ENCODE measurements around the gene PRRG2. TPM values are rescaled to one million over a fixed set of nuclear protein-coding genes. Genes with fewer than 3 reads are reported as not detected.
"Not testable (repeated sequence)": the region's sequence is repeated elsewhere in the genome, so short reads cannot be mapped to it uniquely, and the experiment has no call there.

PRRG2 gene
- total RNA-seq, 2 experiments from 2014 or later, result 0.52 TPM

DNA sequence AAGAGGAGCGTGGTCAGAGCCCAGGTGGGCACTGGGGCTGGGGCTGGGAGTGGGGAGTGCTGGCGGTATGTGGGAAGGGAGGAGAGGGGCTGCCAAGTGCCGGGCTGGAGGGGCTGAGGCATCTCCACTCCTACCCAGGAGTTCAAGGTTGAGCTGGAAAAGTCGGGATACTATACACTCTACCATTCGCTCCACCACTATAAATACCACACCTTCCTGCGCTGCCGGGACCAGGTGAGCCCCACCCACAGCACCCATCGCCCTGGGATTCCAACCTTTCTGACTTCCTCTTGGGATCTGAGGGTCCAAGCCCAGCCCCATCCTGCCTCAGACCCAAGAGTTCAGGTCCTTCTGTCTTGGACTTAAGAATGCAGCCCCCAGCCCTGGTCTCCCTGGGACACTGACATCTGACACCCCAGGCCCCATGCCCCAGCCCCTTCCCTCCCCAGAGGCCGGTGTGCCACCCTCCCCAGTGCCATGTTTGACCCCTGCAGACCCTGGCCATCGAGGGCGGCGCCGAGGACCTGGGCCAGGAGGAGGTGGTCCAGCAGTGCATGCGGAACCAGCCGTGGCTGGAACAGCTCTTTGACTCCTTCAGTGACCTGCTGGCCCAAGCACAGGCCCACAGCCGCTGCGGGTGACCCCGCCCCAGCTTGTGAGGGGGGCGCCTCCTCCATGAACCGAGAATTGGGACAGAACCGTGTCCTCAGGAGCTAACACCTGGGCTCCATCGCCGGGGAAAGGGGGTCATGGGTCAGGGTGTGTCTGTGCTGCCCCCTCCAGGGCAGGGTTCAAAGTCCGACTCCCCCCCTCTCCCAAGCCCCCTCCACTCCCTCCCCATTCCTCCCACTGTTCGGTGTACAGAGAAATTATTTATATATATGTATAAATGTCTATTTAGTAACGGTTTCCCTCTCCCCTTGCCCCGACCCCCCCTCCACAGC lies 44.1 kb downstream of the PRRG2 start:
- no peak overlapping the region for H3K4me3 Mint-ChIP-seq

DNA sequence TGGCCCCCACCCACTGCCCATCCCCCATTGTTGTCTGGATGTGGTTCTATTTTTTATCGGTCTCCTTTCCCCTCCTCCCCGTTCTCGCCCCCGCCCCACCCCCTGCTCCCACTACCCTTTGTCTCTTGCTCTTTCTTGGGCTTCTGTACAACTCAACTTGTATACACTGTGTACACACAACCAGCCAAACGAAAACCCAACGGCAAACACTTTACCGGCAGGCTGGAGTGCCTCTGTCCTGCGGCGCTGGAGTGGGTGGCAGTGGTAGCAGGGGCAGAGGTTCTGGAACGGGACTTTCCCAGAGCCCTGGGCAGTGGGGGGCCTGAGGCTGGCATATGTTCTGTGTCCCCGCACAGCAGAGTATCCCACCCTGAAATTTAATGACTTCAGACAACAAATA lies 45.1 kb downstream of the PRRG2 start:
- no peak overlapping the region for H3K27ac Mint-ChIP-seq
- CTCF ChIA-PET, result no interaction called here
- no peaks in the 10 kb centered on the region for H3K27me3 Mint-ChIP-seq (ENCODE audit: low read depth)
- H3K4me3 Mint-ChIP-seq, result no peak overlapping the region
- intact Hi-C loops (cut with micrococcal nuclease), result no loop called here
- no peak for DNase-seq
- peaks cover 3% of the 10 kb centered on the region for H3K36me3 Mint-ChIP-seq (ENCODE audit: low read depth)
- no peaks in the 10 kb centered on the region for H3K9me3 Mint-ChIP-seq
- H3K4me1 Mint-ChIP-seq (ENCODE audit: low read depth), result no peaks in the 10 kb centered on the region

More for the DNA sequence above, 44.1 kb downstream of the PRRG2 start:
- H3K27ac Mint-ChIP-seq, result no peak overlapping the region
- H3K27me3 Mint-ChIP-seq (ENCODE audit: low read depth), result no peaks in the 10 kb centered on the region
- H3K9me3 Mint-ChIP-seq, result no peaks in the 10 kb centered on the region
- peaks cover 3% of the 10 kb centered on the region for H3K36me3 Mint-ChIP-seq (ENCODE audit: low read depth)
- intact Hi-C loops (cut with micrococcal nuclease), result no loop called here
- CTCF ChIA-PET, result no interaction called here
- no peaks in the 10 kb centered on the region for H3K4me1 Mint-ChIP-seq (ENCODE audit: low read depth)
- DNase-seq, result no peak

DNA sequence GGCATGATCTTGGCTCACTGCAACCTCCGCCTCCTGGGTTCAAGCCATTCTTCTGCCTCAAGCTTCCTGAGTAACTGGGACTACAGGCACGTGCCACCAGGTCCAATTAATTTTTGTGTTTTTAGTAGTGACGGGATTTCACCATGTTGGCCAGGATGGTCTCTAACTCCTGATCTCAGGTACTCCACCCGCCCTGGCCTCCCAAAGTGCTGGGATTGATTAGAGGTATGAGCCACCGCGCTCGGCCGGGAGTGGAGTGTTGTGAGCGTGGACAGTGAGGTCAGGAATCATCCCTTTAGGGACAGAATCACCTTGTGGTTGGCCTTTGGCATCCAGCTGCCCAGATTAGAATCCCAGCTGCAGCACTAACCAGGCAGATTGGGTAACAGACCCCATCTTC lies 48.5 kb downstream of the PRRG2 start:
- intact Hi-C loops (cut with micrococcal nuclease), result no loop called here
- Mint-ChIP-seq H3K27me3 (ENCODE audit: low read depth) (no peaks in the 10 kb centered on the region), H3K36me3 (ENCODE audit: low read depth) (peaks cover 1% of the 10 kb centered on the region), H3K9me3 (no peaks in the 10 kb centered on the region), H3K4me1 (ENCODE audit: low read depth) (no peaks in the 10 kb centered on the region), H3K4me3 (no peak overlapping the region), H3K27ac (no peak overlapping the region)
- CTCF ChIA-PET, result interaction anchor here (0.6 kb wide), 1 partner anchor 21 kb away, joined by 3 read pairs; no protein-coding TSS in a partner anchor
- DNase-seq, result no peak

- CTCF ChIA-PET, result interaction anchor here (0.5 to 1.2 kb wide), 4 partner anchors 9 to 953 kb away, joined by 3 to 4 read pairs (median 4); partner anchors contain the start of gene RRAS
- Mint-ChIP-seq H3K4me1 (ENCODE audit: low read depth) (no peaks in the 10 kb centered on the region), H3K9me3 (no peaks in the 10 kb centered on the region), H3K36me3 (ENCODE audit: low read depth) (peaks cover 1% of the 10 kb centered on the region), H3K27me3 (ENCODE audit: low read depth) (no peaks in the 10 kb centered on the region), H3K27ac (peak overlapping the region; percentile 11), H3K4me3 (no peak overlapping the region)
- DNase-seq, result no peak
- intact Hi-C loops (cut with micrococcal nuclease), result no loop called here
Observed at GRCh38 chr19:49631014-49631588, 50.0 kb downstream of the PRRG2 start.

- peaks cover 1% of the 10 kb centered on the region for H3K36me3 Mint-ChIP-seq (ENCODE audit: low read depth)
- H3K27ac Mint-ChIP-seq, result no peak overlapping the region
- no peaks in the 10 kb centered on the region for H3K4me1 Mint-ChIP-seq (ENCODE audit: low read depth)
Observed at GRCh38 chr19:49631610-49632192, 50.6 kb downstream of the PRRG2 start.

DNA sequence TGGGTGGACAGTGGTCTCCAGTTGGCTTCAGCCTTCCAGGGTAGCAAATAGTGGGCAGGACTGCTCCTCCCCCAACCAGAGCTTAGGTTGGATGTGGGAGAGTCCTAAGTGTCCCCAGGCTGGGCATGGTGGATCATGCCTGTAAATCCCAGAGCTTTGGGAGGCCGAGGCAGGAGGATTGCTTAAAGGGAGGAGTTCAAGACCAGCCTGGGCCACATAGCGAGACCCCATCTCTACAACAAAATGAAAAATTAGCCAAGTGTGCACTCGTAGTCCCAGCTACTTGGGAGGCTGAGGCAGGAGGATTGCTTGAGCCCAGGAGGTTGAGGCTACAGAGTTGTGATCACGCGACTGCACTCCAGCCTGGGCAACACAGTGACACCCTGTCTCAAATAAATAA lies 51.5 kb downstream of the PRRG2 start:
- Mint-ChIP-seq H3K27me3 (ENCODE audit: low read depth) (no peaks in the 10 kb centered on the region), H3K9me3 (no peaks in the 10 kb centered on the region), H3K4me1 (ENCODE audit: low read depth) (no peaks in the 10 kb centered on the region), H3K27ac (no peak overlapping the region), H3K36me3 (ENCODE audit: low read depth) (peaks cover 1% of the 10 kb centered on the region), H3K4me3 (no peak overlapping the region)
- no peak for DNase-seq
- intact Hi-C loops (cut with micrococcal nuclease), result no loop called here
- CTCF ChIA-PET, result interaction anchor here (0.6 kb wide), 1 partner anchor 64 kb away, joined by 3 read pairs; no protein-coding TSS in a partner anchor

More at GRCh38 chr19:49631610-49632192, 50.6 kb downstream of the PRRG2 start:
- DNase-seq, result no peak
- no peaks in the 10 kb centered on the region for H3K27me3 Mint-ChIP-seq (ENCODE audit: low read depth)
- H3K4me3 Mint-ChIP-seq, result no peak overlapping the region
- intact Hi-C loops (cut with micrococcal nuclease), result no loop called here
- H3K9me3 Mint-ChIP-seq, result no peaks in the 10 kb centered on the region
- CTCF ChIA-PET, result interaction anchor here (0.5 to 1.2 kb wide), 4 partner anchors 8 to 952 kb away, joined by 3 to 4 read pairs (median 4); partner anchors contain the start of gene RRAS

DNA sequence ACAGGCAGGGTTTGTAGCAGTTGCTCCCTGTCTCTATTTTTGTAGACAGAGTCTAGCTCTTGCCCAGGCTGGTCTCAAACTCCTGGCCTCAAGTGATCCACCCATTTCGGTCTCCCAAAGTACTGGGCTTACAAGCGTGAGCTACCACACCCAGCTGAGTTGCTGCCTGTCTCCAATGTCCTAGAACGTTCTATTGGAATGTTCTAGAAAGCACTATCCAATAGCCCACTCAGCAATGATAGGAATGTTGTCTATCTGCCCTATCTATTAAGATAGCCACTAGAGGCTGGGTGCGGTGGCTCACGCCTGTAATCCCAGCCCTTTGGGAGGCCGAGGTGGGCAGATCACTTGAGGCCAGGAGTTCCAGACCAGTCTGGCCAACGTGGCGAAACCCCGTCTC lies 52.2 kb downstream of the PRRG2 start:
- H3K36me3 Mint-ChIP-seq (ENCODE audit: low read depth); CTCF ChIA-PET; H3K9me3 Mint-ChIP-seq; H3K4me1 Mint-ChIP-seq (ENCODE audit: low read depth); DNase-seq; H3K27me3 Mint-ChIP-seq (ENCODE audit: low read depth); H3K4me3 Mint-ChIP-seq; H3K27ac Mint-ChIP-seq; intact Hi-C loops (cut with micrococcal nuclease): not testable (repeated sequence)

DNA sequence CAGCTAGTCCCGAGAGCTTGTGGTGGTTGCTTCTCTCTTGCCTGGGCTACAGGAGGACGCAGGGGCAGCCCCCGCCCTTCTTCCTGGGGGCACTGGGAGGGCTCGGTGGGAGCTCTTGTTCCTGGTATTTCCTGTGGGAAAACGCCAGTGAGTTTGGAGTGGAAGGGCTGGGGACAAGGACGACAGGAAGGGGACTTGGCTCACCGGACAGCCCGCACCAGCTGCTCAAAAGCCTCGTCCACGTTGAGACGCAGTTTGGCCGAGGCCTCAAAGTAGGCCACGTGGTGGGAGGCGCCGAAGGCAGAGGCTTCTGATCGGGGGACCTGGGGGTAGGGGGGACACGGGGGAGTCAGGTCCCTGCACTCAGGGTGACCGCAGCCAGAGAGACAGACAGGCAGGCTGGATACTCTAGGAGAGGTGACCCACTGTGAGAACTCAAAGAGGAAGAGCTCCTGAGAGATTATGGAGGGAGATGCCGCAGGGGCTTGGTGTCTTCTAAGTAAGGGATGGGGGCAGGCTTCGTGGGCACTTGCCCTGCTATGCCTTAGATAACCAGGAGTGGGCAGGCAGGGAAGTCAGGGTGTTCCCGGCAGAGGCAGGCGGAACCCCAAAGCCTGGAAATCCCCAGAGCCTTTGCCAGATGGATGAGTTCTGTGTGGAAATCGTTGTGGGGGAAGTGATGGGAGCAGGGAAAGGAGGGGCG lies 54.6 kb downstream of the PRRG2 start:
- no peak for DNase-seq
- Mint-ChIP-seq H3K27me3 (ENCODE audit: low read depth) (no peaks in the 10 kb centered on the region), H3K36me3 (ENCODE audit: low read depth) (no peaks in the 10 kb centered on the region), H3K4me3 (no peak overlapping the region), H3K9me3 (no peaks in the 10 kb centered on the region), H3K27ac (peak overlapping the region; percentile 13), H3K4me1 (ENCODE audit: low read depth) (peaks cover 18% of the 10 kb centered on the region)
- intact Hi-C loops (cut with micrococcal nuclease), result no loop called here
- CTCF ChIA-PET, result no interaction called here

GRCh38 chr19:49636233-49636932 lies 55.3 kb downstream of the PRRG2 start:
- H3K27ac Mint-ChIP-seq, result no peak overlapping the region
- CTCF ChIA-PET, result no interaction called here

DNA sequence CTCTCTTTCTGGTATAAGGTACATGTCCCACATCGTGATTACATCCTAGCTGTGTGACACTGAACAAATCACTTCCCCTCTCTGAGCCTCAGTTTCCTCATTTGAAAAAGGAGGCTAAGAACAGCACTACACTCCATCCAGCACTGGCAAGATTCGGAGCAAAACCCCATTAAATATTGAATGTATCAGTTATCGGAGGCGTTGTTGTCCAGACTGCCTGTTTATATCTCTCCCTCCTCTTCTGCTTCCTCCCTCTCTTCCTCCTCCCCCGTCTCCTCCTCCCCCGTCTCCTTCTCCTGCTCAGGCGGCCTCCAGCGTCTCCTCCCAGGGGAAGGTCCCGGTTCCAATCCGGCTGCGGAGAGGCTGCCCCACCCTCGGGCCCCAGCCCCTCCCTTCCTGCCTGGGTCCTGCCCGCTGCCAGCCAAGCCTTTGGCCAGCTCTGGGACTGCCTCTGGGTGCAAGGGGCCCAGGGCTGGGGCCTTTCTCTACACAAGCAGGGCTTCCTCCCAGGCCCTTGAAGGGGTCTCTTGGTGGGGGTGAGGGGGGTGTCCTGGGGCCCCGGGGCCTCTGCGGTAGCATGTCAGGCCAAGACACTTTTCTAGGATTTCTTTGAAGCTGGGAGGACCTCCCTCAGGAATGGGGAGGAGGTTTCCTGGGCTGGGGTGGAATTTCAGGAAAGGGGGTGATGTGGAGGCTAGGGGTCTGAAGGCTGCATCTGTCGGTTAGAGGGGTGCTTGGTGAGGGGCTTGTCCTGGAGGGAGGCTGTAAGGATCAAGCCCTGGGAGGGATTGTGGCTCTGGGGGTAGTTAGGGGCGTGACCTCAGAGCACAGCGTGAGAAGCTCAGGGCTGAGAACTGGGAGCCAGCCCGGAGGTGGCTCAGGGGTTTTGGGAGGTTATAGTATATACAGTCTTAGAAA lies 57.0 kb downstream of the PRRG2 start:
- CTCF ChIA-PET, result no interaction called here
- no peaks in the 10 kb centered on the region for H3K27me3 Mint-ChIP-seq (ENCODE audit: low read depth)
- peaks cover 2% of the 10 kb centered on the region for H3K36me3 Mint-ChIP-seq (ENCODE audit: low read depth)
- no peaks in the 10 kb centered on the region for H3K9me3 Mint-ChIP-seq
- peaks cover 25% of the 10 kb centered on the region for H3K4me1 Mint-ChIP-seq (ENCODE audit: low read depth)
- peak overlapping the region; percentile 19 for H3K4me3 Mint-ChIP-seq
- peak; percentile 20 for DNase-seq
- intact Hi-C loops (cut with micrococcal nuclease), result no loop called here
- H3K27ac Mint-ChIP-seq, result no peak overlapping the region

More at GRCh38 chr19:49636233-49636932, 55.3 kb downstream of the PRRG2 start:
- Mint-ChIP-seq H3K4me1 (ENCODE audit: low read depth) (peaks cover 18% of the 10 kb centered on the region), H3K27me3 (ENCODE audit: low read depth) (no peaks in the 10 kb centered on the region), H3K9me3 (no peaks in the 10 kb centered on the region), H3K36me3 (ENCODE audit: low read depth) (no peaks in the 10 kb centered on the region), H3K4me3 (no peak overlapping the region)
- intact Hi-C loops (cut with micrococcal nuclease), result no loop called here
- DNase-seq, result no peak

All from activated naive CD4-positive, alpha-beta T cell treated with anti-CD3 and anti-CD28 coated beads for 36 hours (primary cell).